A673 (cell line): ENCODE results near the gene ICOSLG. TPM values are rescaled to one million over a fixed set of nuclear protein-coding genes. Genes with fewer than 3 reads are reported as not detected.
"Not testable (repeated sequence)": the region's sequence is repeated elsewhere in the genome, so short reads cannot be mapped to it uniquely, and the experiment has no call there.

ENCODE experiments used
- BruUV-seq: library from RNA; stranded (reverse); fragments of 400-500 nt; replicated peaks from 2 replicates; lab custom pipeline; 2021; lab: Mats Ljungman, UMichigan
- CTCF ChIA-PET: fragments of 300-600 bp; sonication (Branson Sonifier 250); formaldehyde crosslinking; loops from one replicate; lab custom pipeline; 2022; ENCODE audit warnings: antibody characterized with exemption; lab: Charles Lee
- POLR2A ChIA-PET: fragments of 300-600 bp; sonication (Branson Sonifier 250); formaldehyde crosslinking; loops from one replicate; lab custom pipeline; 2022; ENCODE audit warnings: antibody characterized with exemption; ENCODE audit not compliant: low non-redundant PET; lab: Charles Lee
- DNase-seq: peaks from one replicate; pipeline ENCODE4 v3.0.0-alpha.2; 2015; ENCODE audit warnings: low spot score
- H3K27ac ChIP-seq: fragments of 200-600 bp; sonication (generic); 2 replicates; pipeline ENCODE4 v1.5.1; 2016; ENCODE audit warnings: mixed run types, low read depth, mild to moderate bottlenecking, mixed read lengths, antibody characterized with exemption, low read length; ENCODE audit not compliant: poor library complexity, severe bottlenecking
- H3K27me3 ChIP-seq: fragments of 200-600 bp; sonication (generic); replicated peaks from 2 replicates; pipeline ENCODE4 v1.6.1; 2017; ENCODE audit warnings: mixed run types, low read depth, mild to moderate bottlenecking, mixed read lengths, antibody characterized with exemption, low read length; ENCODE audit not compliant: insufficient read depth, poor library complexity
- H3K36me3 ChIP-seq: fragments of 200-600 bp; sonication (generic); 2 replicates; pipeline ENCODE4 v1.6.1; 2016; ENCODE audit warnings: mixed run types, mild to moderate bottlenecking, mixed read lengths, antibody characterized with exemption, low read length; ENCODE audit not compliant: insufficient read depth, poor library complexity, severe bottlenecking
- H3K4me1 ChIP-seq: fragments of 200-600 bp; sonication (generic); 2 replicates; pipeline ENCODE4 v1.6.1; 2017; ENCODE audit warnings: mixed run types, mild to moderate bottlenecking, mixed read lengths, antibody characterized with exemption, low read length; ENCODE audit not compliant: insufficient read depth, poor library complexity, severe bottlenecking
- H3K4me3 ChIP-seq: fragments of 200-600 bp; sonication (generic); 2 replicates; pipeline ENCODE4 v1.5.1; 2016; ENCODE audit warnings: low read depth, mixed run types, mild to moderate bottlenecking, mixed read lengths, low read length; ENCODE audit not compliant: poor library complexity, severe bottlenecking
- H3K9me3 ChIP-seq: fragments of 200-600 bp; sonication (generic); 2 replicates; pipeline ENCODE4 v1.6.1; 2016; ENCODE audit warnings: mixed run types, low read depth, mild to moderate bottlenecking, mixed read lengths, antibody characterized with exemption, low read length; ENCODE audit not compliant: poor library complexity, severe bottlenecking
- CTCF ChIP-seq: fragments of 300-800, 200-600 bp; sonication (generic); conservative IDR thresholded peaks from 2 replicates; pipeline ENCODE4 v1.5.1; 2017; ENCODE audit warnings: low read depth, mild to moderate bottlenecking, antibody characterized with exemption, low read length, moderate library complexity, mixed read lengths
- EZH2 ChIP-seq: fragments of 200-600 bp; sonication (generic); IDR thresholded peaks from 2 replicates; pipeline ENCODE4 v1.6.1; 2017; ENCODE audit warnings: borderline replicate concordance, low read depth, mild to moderate bottlenecking, mixed read lengths, antibody characterized with exemption, low read length; ENCODE audit not compliant: poor library complexity, severe bottlenecking
- intact Hi-C: fragments of 100-400 bp; cut with micrococcal nuclease; formaldehyde crosslinking; loops from one replicate; pipeline ENCODE4 v1.10.0; 2022; ENCODE audit not compliant: unreplicated experiment
- total RNA-seq: library from RNA; stranded (reverse); gene quantifications from 2 replicates; pipeline ENCODE4 v1.2.3, GENCODE V29; 2021

Gene ICOSLG
- total RNA-seq, 1 experiment from 2014 or later = 0.69 TPM

DNA sequence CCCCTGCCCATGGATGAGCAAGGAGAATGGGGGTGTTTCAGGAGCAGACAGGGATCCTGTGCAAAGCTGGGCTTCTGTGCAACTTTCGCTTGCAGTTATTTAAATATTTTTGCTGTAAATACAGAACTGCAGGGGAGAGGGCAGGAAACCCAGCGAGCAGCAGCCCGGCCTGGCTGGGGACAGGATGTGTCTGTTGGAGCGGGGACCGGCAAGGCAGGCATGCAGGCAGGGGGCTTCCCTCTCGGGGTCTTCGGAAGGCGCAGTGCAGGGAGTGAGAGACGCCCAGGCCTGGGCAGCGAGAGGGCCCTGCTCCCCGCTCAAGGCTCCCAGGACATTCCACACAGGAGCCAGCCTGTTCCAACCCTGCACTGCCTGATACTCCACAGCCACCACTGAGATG is 43.2 kb upstream of the ICOSLG start:
- H3K27me3 ChIP-seq = peaks cover 17% of the 10 kb centered on the region
- no peak overlapping the region for H3K27ac ChIP-seq
- H3K4me3 ChIP-seq = no peak overlapping the region
- intact Hi-C loops = no loop called here
- ChIA-PET CTCF (no interaction called here), POLR2A (no interaction called here)
- DNase-seq = no peak
- H3K9me3 ChIP-seq = no peaks in the 10 kb centered on the region
- TF ChIP-seq EZH2 (no peak), CTCF (no peak)
- H3K36me3 ChIP-seq = no peaks in the 10 kb centered on the region
- no TSS peak for BruUV-seq
- no peaks in the 10 kb centered on the region for H3K4me1 ChIP-seq

DNA sequence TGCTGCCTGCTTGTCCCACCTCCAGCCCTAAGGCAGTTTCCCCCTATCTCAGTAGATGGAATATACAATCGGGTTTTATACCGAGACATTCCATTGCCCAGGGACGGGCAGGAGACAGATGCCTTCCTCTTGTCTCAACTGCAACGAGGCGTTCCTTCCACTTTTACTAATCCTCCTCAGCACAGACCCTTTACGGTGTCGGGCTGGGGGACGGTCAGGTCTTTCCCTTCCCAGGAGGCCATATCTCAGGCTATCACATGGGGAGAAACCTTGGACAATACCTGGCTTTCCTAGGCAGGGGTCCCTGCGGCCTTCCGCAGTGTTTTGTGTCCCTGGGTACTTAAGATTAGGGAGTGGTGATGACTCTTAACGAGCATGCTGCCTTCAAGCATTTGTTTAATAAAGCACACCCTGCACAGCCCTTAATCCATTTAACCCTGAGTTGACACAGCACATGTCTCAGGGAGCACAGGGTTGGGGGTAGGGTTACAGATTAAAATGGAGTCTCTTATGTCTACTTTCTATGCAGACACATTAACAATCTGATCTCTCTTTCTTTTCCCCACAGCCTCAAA is 42.6 kb upstream of the ICOSLG start:
- H3K36me3 ChIP-seq, BruUV-seq, H3K9me3 ChIP-seq, CTCF ChIA-PET, H3K27ac ChIP-seq, H3K4me3 ChIP-seq, H3K4me1 ChIP-seq, intact Hi-C loops, DNase-seq, POLR2A ChIA-PET: not testable (repeated sequence)
- peaks cover 17% of the 10 kb centered on the region for H3K27me3 ChIP-seq

DNA sequence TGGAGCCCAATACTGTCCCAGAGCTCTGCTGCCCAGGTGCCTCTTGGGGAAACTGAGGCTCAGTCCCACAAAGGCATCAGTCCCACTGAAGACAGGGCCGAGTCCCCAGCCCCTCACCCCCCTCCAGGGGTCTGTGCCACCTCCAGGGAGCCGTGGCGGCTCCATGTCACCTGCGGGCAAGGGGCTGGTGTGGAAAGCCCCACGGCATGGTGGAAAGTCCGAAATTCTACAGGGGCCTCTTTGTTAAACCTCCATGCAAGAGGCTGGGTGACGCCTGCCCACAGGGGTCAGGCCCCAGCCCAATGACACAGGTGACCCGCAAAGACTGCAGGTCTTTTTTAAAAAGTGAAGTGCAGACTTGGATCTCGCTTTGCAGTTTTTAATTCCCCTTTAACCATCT is 41.6 kb upstream of the ICOSLG start:
- CTCF ChIA-PET = no interaction called here
- intact Hi-C loops = no loop called here

More for the DNA sequence above, 41.6 kb upstream of the ICOSLG start:
- DNase-seq = no peak
- Histone ChIP-seq H3K4me3 (no peak overlapping the region), H3K36me3 (no peaks in the 10 kb centered on the region), H3K9me3 (no peaks in the 10 kb centered on the region), H3K4me1 (no peaks in the 10 kb centered on the region), H3K27me3 (peaks cover 17% of the 10 kb centered on the region), H3K27ac (no peak overlapping the region)
- no peak for TF ChIP-seq EZH2
- TF ChIP-seq CTCF = no peak
- no TSS peak for BruUV-seq
- POLR2A ChIA-PET = no interaction called here
